ENCODE measurements around the gene PTGIR. TPM values are rescaled to one million over a fixed set of nuclear protein-coding genes. Genes with fewer than 3 reads are reported as not detected.

PTGIR gene
- total RNA-seq, 1 donor from 2014 or later = 218 TPM

DNA sequence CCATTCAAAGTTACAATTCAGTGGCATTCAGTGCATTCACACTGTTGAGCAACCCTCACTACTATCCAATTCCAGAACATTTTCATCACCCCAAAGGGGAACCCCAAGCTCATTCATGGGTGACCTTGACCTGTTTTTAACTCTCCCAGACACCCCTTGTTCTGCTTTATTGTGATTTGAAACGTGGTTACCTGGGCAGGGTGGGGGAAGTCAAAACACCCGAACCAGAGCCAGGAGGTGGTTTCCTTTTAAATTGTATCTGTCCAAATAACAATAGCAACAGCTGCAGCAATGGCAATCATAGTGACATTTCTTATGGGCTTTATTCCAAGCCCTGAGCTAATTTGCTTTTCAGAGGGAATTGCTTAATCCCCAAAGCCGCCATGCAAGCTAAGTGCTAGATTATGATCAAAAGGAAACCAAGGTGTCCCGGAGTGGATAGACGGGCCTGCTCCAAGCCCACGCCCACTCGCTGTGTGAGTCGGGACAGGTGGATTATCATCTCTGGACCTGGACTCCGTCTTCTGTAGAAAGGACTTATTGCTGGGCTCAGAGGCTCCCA, 6.1 kb downstream of the PTGIR start:
- H3K4me1 Mint-ChIP-seq (ENCODE audit: low read depth) = peaks cover 64% of the 10 kb centered on the region
- intact Hi-C loops (cut with micrococcal nuclease) = loop anchor here (5.0 kb wide), 1 partner anchor 91 kb away; no protein-coding TSS in a partner anchor
- H3K27ac Mint-ChIP-seq = peak overlapping the region; percentile 98
- DNase-seq (ENCODE audit: low spot score) = no peak
- peaks cover 63% of the 10 kb centered on the region for H3K36me3 Mint-ChIP-seq (ENCODE audit: low read depth)
- H3K4me3 Mint-ChIP-seq (ENCODE audit: low read depth) = peak overlapping the region; percentile 92
- H3K9me3 Mint-ChIP-seq = no peaks in the 10 kb centered on the region
- H3K27me3 Mint-ChIP-seq (ENCODE audit: low read depth) = no peaks in the 10 kb centered on the region

DNA sequence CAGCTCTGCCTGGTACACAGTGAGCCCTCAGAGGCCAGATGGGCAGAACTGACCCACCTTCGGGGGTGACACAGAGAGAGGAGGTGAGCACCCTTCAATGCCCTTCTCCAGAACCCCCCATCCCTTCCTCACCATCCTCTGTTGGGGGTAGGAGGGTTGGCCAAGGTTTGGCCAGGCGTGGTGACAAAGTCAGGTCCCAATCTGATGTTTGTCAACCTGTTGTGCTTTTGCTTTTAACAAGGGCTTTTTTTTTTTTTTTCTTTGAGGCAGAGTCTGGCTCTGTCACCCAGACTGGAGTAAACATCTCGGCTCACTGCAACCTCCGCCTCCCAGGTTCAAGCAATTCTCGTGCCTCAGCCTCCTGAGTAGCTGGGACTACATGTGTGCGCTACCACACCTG, 7.3 kb downstream of the PTGIR start:
- Mint-ChIP-seq H3K27me3 (ENCODE audit: low read depth) (no peaks in the 10 kb centered on the region), H3K9me3 (no peaks in the 10 kb centered on the region), H3K4me3 (ENCODE audit: low read depth) (peak overlapping the region; percentile 42), H3K4me1 (ENCODE audit: low read depth) (peaks cover 66% of the 10 kb centered on the region), H3K36me3 (ENCODE audit: low read depth) (peaks cover 59% of the 10 kb centered on the region), H3K27ac (peak overlapping the region; percentile 100)
- intact Hi-C loops (cut with micrococcal nuclease) = loop anchor here (2.0 to 5.0 kb wide), 2 partner anchors 15 to 90 kb away; no protein-coding TSS in a partner anchor
- no peak for DNase-seq (ENCODE audit: low spot score)

DNA sequence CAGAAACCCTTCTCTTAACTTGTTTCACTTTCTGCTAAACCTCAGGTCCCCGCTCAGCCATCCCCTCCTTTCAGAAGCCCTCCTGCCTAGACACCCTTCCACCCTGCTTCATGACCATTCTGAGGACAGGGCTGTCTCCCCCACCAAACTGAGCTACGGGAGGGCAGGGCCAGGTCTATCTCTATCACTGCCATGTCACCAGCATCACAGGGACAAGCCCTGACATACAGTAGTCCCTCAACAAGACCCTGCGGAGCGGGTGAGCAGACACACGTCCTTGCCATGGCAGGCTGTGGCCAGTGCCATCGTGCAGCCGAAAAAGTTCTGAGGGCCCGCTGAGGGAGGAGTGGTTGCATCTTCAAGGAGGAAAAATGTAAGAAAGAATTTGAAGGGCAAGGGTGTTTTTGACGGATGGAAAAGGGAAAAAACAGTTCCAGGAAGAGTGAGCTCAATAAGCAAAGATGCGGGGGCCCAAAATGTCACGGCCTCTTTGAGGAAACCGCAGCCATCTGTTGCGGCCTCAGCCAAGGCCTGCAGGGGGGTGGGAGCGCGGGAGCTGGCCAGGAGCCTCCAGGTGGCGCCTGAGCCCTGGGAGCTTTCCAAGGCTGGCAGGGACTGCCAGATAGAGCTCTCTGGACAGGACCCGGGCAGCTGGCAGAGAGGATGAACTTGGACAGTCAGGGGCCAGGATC, 8.1 kb downstream of the PTGIR start:
- Mint-ChIP-seq H3K36me3 (ENCODE audit: low read depth) (peaks cover 53% of the 10 kb centered on the region), H3K4me1 (ENCODE audit: low read depth) (peaks cover 66% of the 10 kb centered on the region), H3K27me3 (ENCODE audit: low read depth) (no peaks in the 10 kb centered on the region), H3K27ac (peak overlapping the region; percentile 100), H3K9me3 (no peaks in the 10 kb centered on the region), H3K4me3 (ENCODE audit: low read depth) (peak overlapping the region; percentile 81)
- intact Hi-C loops (cut with micrococcal nuclease) = loop anchor here (2.0 to 5.0 kb wide), 2 partner anchors 14 to 89 kb away; no protein-coding TSS in a partner anchor
- no peak for DNase-seq (ENCODE audit: low spot score)

DNA sequence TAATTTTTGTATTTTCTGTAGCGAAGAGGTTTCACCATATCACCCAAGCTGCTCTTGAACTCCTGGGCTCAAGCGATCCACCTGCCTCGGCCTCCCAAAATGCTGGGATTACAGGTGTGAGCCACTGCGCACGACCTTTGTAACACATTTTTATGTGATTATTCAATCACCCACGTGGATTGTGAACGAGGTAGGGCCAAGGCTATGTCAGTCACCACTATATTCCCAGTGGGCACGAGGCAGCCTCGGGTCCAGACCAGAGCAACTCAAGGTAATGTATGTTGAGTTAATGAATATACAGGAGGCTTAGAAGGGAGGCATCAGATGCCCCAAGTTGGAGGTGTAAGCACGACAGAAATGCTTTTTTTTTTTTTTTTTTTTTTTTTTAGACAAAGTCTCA, 8.9 kb downstream of the PTGIR start:
- Mint-ChIP-seq H3K4me1 (ENCODE audit: low read depth) (peaks cover 66% of the 10 kb centered on the region), H3K27ac (peak overlapping the region; percentile 87), H3K27me3 (ENCODE audit: low read depth) (no peaks in the 10 kb centered on the region), H3K36me3 (ENCODE audit: low read depth) (peaks cover 52% of the 10 kb centered on the region), H3K9me3 (no peaks in the 10 kb centered on the region), H3K4me3 (ENCODE audit: low read depth) (no peak overlapping the region)
- intact Hi-C loops (cut with micrococcal nuclease) = loop anchor here (2.0 to 5.0 kb wide), 2 partner anchors 13 to 89 kb away; no protein-coding TSS in a partner anchor
- no peak for DNase-seq (ENCODE audit: low spot score)

DNA sequence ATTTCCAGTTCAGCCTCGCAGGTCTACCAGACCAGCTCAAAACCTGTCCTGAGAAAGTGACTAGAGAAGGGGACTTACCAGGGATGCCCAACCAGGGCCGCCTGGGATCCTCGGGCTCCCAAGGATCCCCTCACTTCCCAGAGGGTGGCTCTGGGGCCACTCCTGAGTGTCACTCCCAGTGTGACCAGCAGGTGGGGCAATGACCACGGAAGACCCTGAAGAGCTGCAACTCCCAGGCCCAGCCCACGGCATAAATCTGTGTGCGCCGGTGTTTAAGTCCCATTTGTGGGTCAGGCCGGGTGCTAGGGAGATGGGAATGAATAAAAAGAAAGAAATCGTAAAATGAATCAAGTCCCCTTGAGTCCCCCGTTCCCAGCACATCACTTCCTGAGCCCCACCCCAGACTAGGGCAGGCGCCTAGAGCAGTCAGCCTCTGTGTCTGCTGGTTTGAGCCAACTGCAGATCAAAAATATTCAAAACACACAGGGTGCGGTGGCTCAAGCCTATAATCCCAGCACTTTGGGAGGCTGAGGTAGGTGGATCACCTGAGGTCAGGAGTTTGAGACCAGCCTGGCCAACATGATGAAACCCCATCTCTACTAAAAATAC, 10.7 kb downstream of the PTGIR start:
- H3K36me3 Mint-ChIP-seq (ENCODE audit: low read depth) = peaks cover 50% of the 10 kb centered on the region
- no peaks in the 10 kb centered on the region for H3K9me3 Mint-ChIP-seq
- no peaks in the 10 kb centered on the region for H3K27me3 Mint-ChIP-seq (ENCODE audit: low read depth)
- peak; percentile 68 for DNase-seq (ENCODE audit: low spot score)
- intact Hi-C loops (cut with micrococcal nuclease) = loop anchor here (1.0 kb wide), 2 partner anchors 48 to 114 kb away; no protein-coding TSS in a partner anchor
- H3K27ac Mint-ChIP-seq = peak overlapping the region; percentile 87
- peak overlapping the region; percentile 61 for H3K4me3 Mint-ChIP-seq (ENCODE audit: low read depth)
- peaks cover 57% of the 10 kb centered on the region for H3K4me1 Mint-ChIP-seq (ENCODE audit: low read depth)

DNA sequence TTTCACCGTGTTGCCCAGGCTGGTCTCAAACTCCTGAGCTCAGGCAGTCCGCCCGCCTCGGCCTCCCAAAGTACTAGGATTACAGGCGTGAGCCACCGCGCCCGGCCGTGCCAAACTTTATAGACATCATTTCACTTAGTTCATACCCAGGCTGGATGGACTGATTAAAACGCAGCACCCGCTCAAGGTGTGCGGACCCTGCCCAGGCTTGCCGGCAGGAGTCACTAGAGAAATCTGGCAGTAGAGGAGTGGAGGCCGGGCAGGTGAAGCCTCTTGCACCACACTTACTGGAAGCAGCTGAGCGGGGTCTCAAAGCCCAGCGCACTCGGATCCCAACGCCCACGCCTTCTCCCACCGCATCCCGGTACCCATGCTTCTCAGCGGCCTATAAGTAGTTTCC, 11.4 kb downstream of the PTGIR start:
- Mint-ChIP-seq H3K4me1 (ENCODE audit: low read depth) (peaks cover 53% of the 10 kb centered on the region), H3K4me3 (ENCODE audit: low read depth) (no peak overlapping the region), H3K9me3 (no peaks in the 10 kb centered on the region), H3K36me3 (ENCODE audit: low read depth) (peaks cover 50% of the 10 kb centered on the region), H3K27ac (peak overlapping the region; percentile 87), H3K27me3 (ENCODE audit: low read depth) (no peaks in the 10 kb centered on the region)
- DNase-seq (ENCODE audit: low spot score) = no peak
- intact Hi-C loops (cut with micrococcal nuclease) = no loop called here

DNA sequence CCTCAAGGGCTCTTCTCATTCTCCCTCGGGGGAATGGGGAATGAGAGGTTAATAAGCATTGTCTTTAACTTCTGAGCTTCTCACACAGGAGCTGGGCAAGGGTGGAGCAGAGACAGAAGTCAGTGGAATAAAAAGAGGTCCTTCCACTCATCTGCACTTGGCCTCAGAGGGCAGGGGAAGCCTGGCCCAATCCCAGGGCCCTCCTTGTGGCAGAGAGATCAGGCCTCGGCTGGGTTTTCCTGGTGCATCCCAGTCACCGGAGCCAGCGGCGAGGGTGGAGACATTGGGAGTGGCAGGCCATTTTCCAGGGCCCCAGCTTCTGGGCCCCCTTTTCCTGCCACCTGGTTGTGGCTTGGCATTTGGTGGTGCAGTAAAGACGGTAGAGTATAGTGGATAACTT, 13.1 kb downstream of the PTGIR start:
- no peak for DNase-seq (ENCODE audit: low spot score)
- H3K9me3 Mint-ChIP-seq = no peaks in the 10 kb centered on the region
- intact Hi-C loops (cut with micrococcal nuclease) = loop anchor here (1.0 kb wide), 1 partner anchor 8 kb away; no protein-coding TSS in a partner anchor
- peaks cover 44% of the 10 kb centered on the region for H3K4me1 Mint-ChIP-seq (ENCODE audit: low read depth)
- H3K27ac Mint-ChIP-seq = peak overlapping the region; percentile 77
- peaks cover 60% of the 10 kb centered on the region for H3K36me3 Mint-ChIP-seq (ENCODE audit: low read depth)
- no peaks in the 10 kb centered on the region for H3K27me3 Mint-ChIP-seq (ENCODE audit: low read depth)
- peak overlapping the region; percentile 15 for H3K4me3 Mint-ChIP-seq (ENCODE audit: low read depth)

DNA sequence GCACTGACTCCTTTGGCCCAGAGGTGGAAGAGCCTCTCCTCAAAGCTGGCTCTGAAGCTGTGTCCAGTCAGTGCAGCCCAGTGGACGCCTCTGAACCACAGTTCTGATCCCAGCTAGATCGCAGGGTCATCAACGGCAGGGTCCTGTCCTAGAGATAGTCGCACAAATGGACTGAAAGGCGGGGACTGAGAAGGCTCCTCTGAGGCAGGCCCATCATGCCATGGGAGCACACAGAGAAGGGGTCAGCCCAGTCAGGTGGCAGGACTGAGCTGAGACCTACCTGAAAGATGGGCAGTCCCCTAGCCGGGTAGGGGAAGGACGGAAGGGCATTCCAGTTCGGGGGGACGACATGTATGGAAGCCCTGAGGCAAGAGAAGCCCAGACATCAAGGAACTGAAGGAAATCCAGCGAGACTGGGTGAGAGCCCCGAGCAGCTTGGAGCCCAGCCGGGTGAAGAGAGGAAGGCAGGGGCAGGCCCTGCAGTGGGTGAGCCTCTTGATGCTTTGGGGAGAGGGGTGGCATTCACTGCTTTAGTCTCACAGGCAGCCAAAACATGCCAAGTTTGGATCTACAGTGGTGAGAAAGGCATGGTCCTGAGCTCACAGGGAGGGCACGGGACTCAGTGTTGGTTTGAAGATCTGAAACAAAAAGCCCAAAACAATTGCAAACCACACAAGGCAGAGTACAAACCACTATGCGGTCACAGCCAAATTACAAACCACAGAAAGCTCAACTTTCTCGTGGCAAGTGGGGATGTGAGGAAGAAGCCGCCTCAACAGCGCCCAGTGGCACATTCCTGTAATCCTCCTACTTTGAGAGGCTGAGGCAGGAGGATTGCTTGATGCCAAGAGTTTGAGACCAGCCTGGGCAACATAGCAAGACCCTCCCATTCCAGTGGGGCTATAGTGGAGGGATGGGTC, 13.8 kb downstream of the PTGIR start:
- intact Hi-C loops (cut with micrococcal nuclease) = loop anchor here (1.0 kb wide), 1 partner anchor 8 kb away; no protein-coding TSS in a partner anchor
- Mint-ChIP-seq H3K4me1 (ENCODE audit: low read depth) (peaks cover 44% of the 10 kb centered on the region), H3K9me3 (no peaks in the 10 kb centered on the region), H3K4me3 (ENCODE audit: low read depth) (peak overlapping the region; percentile 38), H3K36me3 (ENCODE audit: low read depth) (peaks cover 63% of the 10 kb centered on the region), H3K27me3 (ENCODE audit: low read depth) (no peaks in the 10 kb centered on the region), H3K27ac (peak overlapping the region; percentile 77)
- DNase-seq (ENCODE audit: low spot score) = no peak

DNA sequence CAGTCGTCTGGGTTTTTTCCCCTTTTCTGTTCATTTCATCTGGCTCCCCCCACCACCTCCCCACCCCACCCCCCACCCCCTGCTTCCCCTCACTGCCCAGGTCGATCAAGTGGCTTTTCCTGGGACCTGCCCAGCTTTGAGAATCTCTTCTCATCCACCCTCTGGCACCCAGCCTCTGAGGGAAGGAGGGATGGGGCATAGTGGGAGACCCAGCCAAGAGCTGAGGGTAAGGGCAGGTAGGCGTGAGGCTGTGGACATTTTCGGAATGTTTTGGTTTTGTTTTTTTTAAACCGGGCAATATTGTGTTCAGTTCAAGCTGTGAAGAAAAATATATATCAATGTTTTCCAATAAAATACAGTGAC, 14.5 kb downstream of the PTGIR start:
- no peak for DNase-seq (ENCODE audit: low spot score)
- intact Hi-C loops (cut with micrococcal nuclease) = no loop called here
- no peaks in the 10 kb centered on the region for H3K27me3 Mint-ChIP-seq (ENCODE audit: low read depth)
- H3K9me3 Mint-ChIP-seq = no peaks in the 10 kb centered on the region
- H3K4me1 Mint-ChIP-seq (ENCODE audit: low read depth) = peaks cover 43% of the 10 kb centered on the region
- H3K4me3 Mint-ChIP-seq (ENCODE audit: low read depth) = no peak overlapping the region
- peaks cover 69% of the 10 kb centered on the region for H3K36me3 Mint-ChIP-seq (ENCODE audit: low read depth)
- no peak overlapping the region for H3K27ac Mint-ChIP-seq

DNA sequence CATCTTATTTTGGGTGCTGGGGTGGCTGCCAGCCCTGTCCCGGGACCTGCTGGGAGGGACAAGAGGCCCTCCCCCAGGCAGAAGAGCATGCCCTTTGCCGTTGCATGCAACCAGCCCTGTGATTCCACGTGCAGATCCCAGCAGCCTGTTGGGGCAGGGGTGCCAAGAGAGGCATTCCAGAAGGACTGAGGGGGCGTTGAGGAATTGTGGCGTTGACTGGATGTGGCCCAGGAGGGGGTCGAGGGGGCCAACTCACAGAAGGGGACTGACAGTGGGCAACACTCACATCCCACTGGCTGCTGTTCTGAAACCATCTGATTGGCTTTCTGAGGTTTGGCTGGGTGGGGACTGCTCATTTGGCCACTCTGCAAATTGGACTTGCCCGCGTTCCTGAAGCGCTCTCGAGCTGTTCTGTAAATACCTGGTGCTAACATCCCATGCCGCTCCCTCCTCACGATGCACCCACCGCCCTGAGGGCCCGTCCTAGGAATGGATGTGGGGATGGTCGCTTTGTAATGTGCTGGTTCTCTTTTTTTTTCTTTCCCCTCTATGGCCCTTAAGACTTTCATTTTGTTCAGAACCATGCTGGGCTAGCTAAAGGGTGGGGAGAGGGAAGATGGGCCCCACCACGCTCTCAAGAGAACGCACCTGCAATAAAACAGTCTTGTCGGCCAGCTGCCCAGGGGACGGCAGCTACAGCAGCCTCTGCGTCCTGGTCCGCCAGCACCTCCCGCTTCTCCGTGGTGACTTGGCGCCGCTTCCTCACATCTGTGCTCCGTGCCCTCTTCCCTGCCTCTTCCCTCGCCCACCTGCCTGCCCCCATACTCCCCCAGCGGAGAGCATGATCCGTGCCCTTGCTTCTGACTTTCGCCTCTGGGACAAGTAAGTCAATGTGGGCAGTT, 15.1 kb downstream of the PTGIR start:
- Mint-ChIP-seq H3K27ac (no peak overlapping the region), H3K9me3 (no peaks in the 10 kb centered on the region), H3K4me1 (ENCODE audit: low read depth) (peaks cover 43% of the 10 kb centered on the region), H3K27me3 (ENCODE audit: low read depth) (no peaks in the 10 kb centered on the region), H3K4me3 (ENCODE audit: low read depth) (no peak overlapping the region), H3K36me3 (ENCODE audit: low read depth) (peaks cover 75% of the 10 kb centered on the region)
- DNase-seq (ENCODE audit: low spot score) = no peak
- intact Hi-C loops (cut with micrococcal nuclease) = no loop called here

DNA sequence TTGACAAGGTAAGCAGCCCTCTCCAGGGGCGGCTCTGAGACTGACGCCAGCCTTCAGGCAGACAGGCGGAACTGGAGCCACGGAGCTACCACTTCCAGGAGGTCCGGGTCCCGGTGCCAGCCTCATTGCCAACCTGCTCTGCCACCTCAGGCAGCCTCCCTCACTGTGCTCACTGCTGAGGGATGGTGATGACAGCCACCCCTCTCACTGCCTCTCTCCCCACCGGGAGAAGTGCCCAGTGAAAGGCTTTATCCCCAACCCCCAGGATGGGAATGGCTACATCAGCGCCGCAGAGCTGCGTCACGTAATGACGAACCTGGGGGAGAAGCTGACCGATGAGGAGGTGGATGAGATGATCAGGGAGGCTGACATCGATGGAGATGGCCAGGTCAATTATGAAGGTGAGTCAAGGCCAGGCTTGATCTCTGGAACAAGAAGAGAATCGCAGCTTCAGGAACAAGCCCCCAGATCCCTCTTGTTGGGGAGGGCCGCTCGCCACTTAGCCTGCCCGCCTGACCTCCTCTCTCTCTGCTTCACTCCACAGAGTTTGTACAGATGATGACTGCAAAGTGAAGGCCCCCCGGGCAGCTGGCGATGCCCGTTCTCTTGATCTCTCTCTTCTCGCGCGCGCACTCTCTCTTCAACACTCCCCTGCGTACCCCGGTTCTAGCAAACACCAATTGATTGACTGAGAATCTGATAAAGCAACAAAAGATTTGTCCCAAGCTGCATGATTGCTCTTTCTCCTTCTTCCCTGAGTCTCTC, 16.1 kb downstream of the PTGIR start:
- no peaks in the 10 kb centered on the region for H3K27me3 Mint-ChIP-seq (ENCODE audit: low read depth)
- H3K27ac Mint-ChIP-seq = no peak overlapping the region
- DNase-seq (ENCODE audit: low spot score) = no peak
- peaks cover 39% of the 10 kb centered on the region for H3K4me1 Mint-ChIP-seq (ENCODE audit: low read depth)
- intact Hi-C loops (cut with micrococcal nuclease) = no loop called here
- peaks cover 76% of the 10 kb centered on the region for H3K36me3 Mint-ChIP-seq (ENCODE audit: low read depth)
- no peaks in the 10 kb centered on the region for H3K9me3 Mint-ChIP-seq
- no peak overlapping the region for H3K4me3 Mint-ChIP-seq (ENCODE audit: low read depth)

Data from activated T-helper 2 cell treated with anti-CD3 and anti-CD28 coated beads, Interferon-gamma antibody, Interleukin-2, Interleukin-4, amounts not matched to agents 10 μg/mL and 5 μg/mL and 100 μg/mL, durations not matched to agents 14 hours and 24 hours and 36 hours (primary cell).